ENCODE measurements around the gene SBSN. TPM values are rescaled to one million over a fixed set of nuclear protein-coding genes. Genes with fewer than 3 reads are reported as not detected.
A peak's percentile ranks its signal among the peaks of the same experiment; 100 is the strongest.

Gene SBSN
- total RNA-seq, 1 experiment from 2014 or later = 0.15 TPM

- peaks cover 4% of the 10 kb centered on the region; the same call in 1 of the 2 replicates for H3K79me2 ChIP-seq (ENCODE audit: insufficient read depth, low read length)
- Mint-ChIP-seq H3K27ac (no peak overlapping the region), H3K27me3 (ENCODE audit: low read depth) (peaks cover 20% of the 10 kb centered on the region), H3K4me1 (peaks cover 11 to 25% of the 10 kb centered on the region in 2 experiments), H3K4me3 (peak overlapping the region; percentile 97 to 98), H3K36me3 (ENCODE audit: insufficient read depth in 1 of 3, low read depth in 3 of 3) (peaks cover 35 to 50% (median 49%) of the 10 kb centered on the region in 3 experiments), H3K9me3 (no peaks in the 10 kb centered on the region)
- TF ChIP-seq, protein P1, sequence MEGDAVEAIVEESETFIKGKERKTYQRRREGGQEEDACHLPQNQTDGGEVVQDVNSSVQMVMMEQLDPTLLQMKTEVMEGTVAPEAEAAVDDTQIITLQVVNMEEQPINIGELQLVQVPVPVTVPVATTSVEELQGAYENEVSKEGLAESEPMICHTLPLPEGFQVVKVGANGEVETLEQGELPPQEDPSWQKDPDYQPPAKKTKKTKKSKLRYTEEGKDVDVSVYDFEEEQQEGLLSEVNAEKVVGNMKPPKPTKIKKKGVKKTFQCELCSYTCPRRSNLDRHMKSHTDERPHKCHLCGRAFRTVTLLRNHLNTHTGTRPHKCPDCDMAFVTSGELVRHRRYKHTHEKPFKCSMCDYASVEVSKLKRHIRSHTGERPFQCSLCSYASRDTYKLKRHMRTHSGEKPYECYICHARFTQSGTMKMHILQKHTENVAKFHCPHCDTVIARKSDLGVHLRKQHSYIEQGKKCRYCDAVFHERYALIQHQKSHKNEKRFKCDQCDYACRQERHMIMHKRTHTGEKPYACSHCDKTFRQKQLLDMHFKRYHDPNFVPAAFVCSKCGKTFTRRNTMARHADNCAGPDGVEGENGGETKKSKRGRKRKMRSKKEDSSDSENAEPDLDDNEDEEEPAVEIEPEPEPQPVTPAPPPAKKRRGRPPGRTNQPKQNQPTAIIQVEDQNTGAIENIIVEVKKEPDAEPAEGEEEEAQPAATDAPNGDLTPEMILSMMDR (conservative IDR thresholded peaks at IDR 0.05) = no peak
- H2AK5ac ChIP-seq (ENCODE audit: insufficient read length, low read length) = no peak overlapping the region
- H4K8ac ChIP-seq (replicated peaks; ENCODE audit: insufficient read length, low read depth, low read length) = no peak overlapping the region
- H4K5ac ChIP-seq (ENCODE audit: insufficient read length, low read depth, low read length) = no peak overlapping the region
- H2AFZ ChIP-seq (ENCODE audit: low read length) = no peak overlapping the region
- H3K27ac ChIP-seq (ENCODE audit: insufficient read length, low read depth, low read length) = no peak overlapping the region
- H3K14ac ChIP-seq (ENCODE audit: insufficient read depth, low read length) = no peak overlapping the region
- H2BK12ac ChIP-seq (ENCODE audit: insufficient read length, low read depth, low read length) = no peak overlapping the region
- H2BK15ac ChIP-seq (ENCODE audit: low read depth, low read length) = no peak overlapping the region
- no peak overlapping the region for H2BK5ac ChIP-seq (ENCODE audit: insufficient read length, low read length)
- H3K23me2 ChIP-seq (ENCODE audit: insufficient read length, low read depth, low read length, poor library complexity, severe bottlenecking) = peaks cover 8% of the 10 kb centered on the region
- H3K9ac ChIP-seq (ENCODE audit: extremely low read depth, insufficient read length, low read length) = no peak overlapping the region
- no peak overlapping the region for H4K91ac ChIP-seq (ENCODE audit: insufficient read length, low read depth, low read length)
- H4K20me1 ChIP-seq (ENCODE audit: control insufficient read depth, insufficient read depth, insufficient read length) = no peaks in the 10 kb centered on the region
- H2BK120ac ChIP-seq (ENCODE audit: low read depth, low read length, poor library complexity, severe bottlenecking) = no peak overlapping the region
- no peak overlapping the region for H3T11ph ChIP-seq (ENCODE audit: low read length)
- no peaks in the 10 kb centered on the region; the same call in 1 of the 2 replicates for H3K27me3 ChIP-seq (ENCODE audit: insufficient read depth, low read length)
- no peaks in the 10 kb centered on the region for H3K79me1 ChIP-seq (ENCODE audit: insufficient read depth, low read depth, low read length, poor library complexity, severe bottlenecking)
- peak overlapping the region; percentile 94 for H3K4me2 ChIP-seq (ENCODE audit: insufficient read depth, insufficient read length, low read length)
- H3K4ac ChIP-seq (ENCODE audit: low read depth, low read length) = no peak overlapping the region
- no peak overlapping the region for H3K56ac ChIP-seq (ENCODE audit: insufficient read length, low read depth, low read length)
- DNase-seq = no peak
- no CpG with 5 or more reads among the region's 3 CpGs for WGBS (ENCODE audit: extremely low coverage, insufficient read length, low lambda C conversion rate)
- no peaks in the 10 kb centered on the region for H3K9me3 ChIP-seq (ENCODE audit: control insufficient read depth, low read depth, low read length)
- no peak overlapping the region for H2BK20ac ChIP-seq (ENCODE audit: low read depth, low read length, poor library complexity, severe bottlenecking)
- H3K23ac ChIP-seq (ENCODE audit: insufficient read length, low read depth, low read length) = no peak overlapping the region
- H3K4me1 ChIP-seq (ENCODE audit: insufficient read depth, low read length) = no peaks in the 10 kb centered on the region
- H3K18ac ChIP-seq (ENCODE audit: insufficient read length, low read depth, low read length) = no peak overlapping the region
Measured at GRCh38 chr19:35508129-35508528, 20.0 kb downstream of the SBSN start.
